SU-DHL-6 (cell line): ENCODE measurements around the gene FGFR3.

Source experiments
- CTCF ChIP-seq: fragments of 200-600 bp; sonication (generic); IDR thresholded peaks from one replicate; pipeline ENCODE4 v1.5.1; 2017; ENCODE audit warnings: antibody characterized with exemption, mild to moderate bottlenecking, low read length, moderate library complexity; ENCODE audit not compliant: insufficient read depth, poor library complexity, severe bottlenecking
- EZH2phosphoT487 ChIP-seq: fragments of 200-600 bp; sonication (generic), shearing (Covaris generic); conservative IDR thresholded peaks from 2 replicates; pipeline ENCODE4 v1.6.1; 2018; ENCODE audit warnings: mild to moderate bottlenecking, antibody characterized with exemption, low read length, moderate library complexity, mixed read lengths

GRCh38 chr4:1804638-1805492 is 11.8 kb downstream of the FGFR3 start:
- TF ChIP-seq CTCF, result no peak
- TF ChIP-seq EZH2phosphoT487, result no peak
